Vagina (tissue), 2 donors: Measurements from ENCODE around the gene ELOVL5.

ENCODE experiments used
- POLR2A ChIP-seq, 2 donors: fragments of 450-650 bp; IDR thresholded peaks; one replicate each; pipeline ENCODE4 v1.6.1; 2017; ENCODE audit warnings: antibody characterized with exemption in 2 of 2, mild to moderate bottlenecking in 2 of 2, moderate library complexity in 2 of 2
- POLR2AphosphoS5 ChIP-seq, 2 donors: sonication (generic); formaldehyde crosslinking; IDR thresholded peaks; one replicate each; pipeline ENCODE4 v1.9.0; 2017; ENCODE audit warnings: antibody characterized with exemption in 2 of 2, mild to moderate bottlenecking in 2 of 2, low read depth in 1 of 2; ENCODE audit not compliant: insufficient read depth in 1 of 2

DNA sequence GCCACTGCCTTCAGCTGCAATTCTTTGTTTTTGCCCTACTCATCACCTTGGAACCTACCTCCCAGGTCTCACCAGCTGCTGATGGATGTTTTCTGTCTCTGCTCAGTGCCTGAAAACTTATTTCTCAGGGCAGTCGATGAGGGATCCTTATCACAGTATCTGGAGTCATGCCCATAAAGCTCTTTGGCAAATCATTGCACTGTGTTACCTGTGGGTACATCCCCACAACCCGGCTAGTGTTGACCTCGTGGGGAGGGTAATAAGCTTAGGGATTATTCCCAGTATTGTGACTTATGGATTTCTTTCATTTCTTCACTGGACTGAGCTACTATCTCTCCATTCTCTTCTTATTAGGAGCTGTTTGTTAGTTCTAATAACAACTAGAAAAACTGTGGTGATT lies 91.7 kb downstream of the ELOVL5 start:
- TF ChIP-seq POLR2A (IDR thresholded peaks at IDR 0.05) (no peak), POLR2AphosphoS5 (IDR thresholded peaks at IDR 0.05; ENCODE audit: insufficient read depth in 1 of 2, low read depth in 1 of 2) (no peak)
